Right renal cortex interstitium (tissue), 3 donors: ENCODE data around the gene DQX1. TPM values are rescaled to one million over a fixed set of nuclear protein-coding genes. Genes with fewer than 3 reads are reported as not detected.

Experiments
- DNase-seq, 3 donors: peaks; one replicate each; pipeline ENCODE4 v3.0.0-alpha.2; 2013; ENCODE audit warnings: low read depth in 3 of 3, low spot score in 2 of 3
- polyA plus RNA-seq, 3 donors: library from polyadenylated mRNA; unstranded; fragments of 120-200 nt; gene quantifications; one replicate each; pipeline ENCODE4 v1.2.1, GENCODE V29; 2013; ENCODE audit not compliant: insufficient read length in 3 of 3

The DQX1 gene
- polyA plus RNA-seq, 3 donors: 0.08 to 0.18 (median 0.12) TPM

- DNase-seq: no peak
These were observed 28.9 kb upstream of the DQX1 start for GRCh38 chr2:74554820-74555531.

- DNase-seq: peak in 2 of 3 donors; percentile 73 to 87
These were observed 28.1 kb upstream of the DQX1 start, which contains the start of the genes DOK1 and LOXL3 for GRCh38 chr2:74553892-74554819. Gene DOK1 (plus strand): TSS chr2:74554720. CDS start chr2:74554755, 35 bp downstream. Gene LOXL3 (minus strand): TSS chr2:74553942. CDS start chr2:74552634, 1,308 bp downstream.

GRCh38 chr2:74552914-74553811 lies 27.1 kb upstream of the DQX1 start:
- DNase-seq: no peak

- no peak for DNase-seq
These were observed 26.2 kb upstream of the DQX1 start for GRCh38 chr2:74551942-74552913.

GRCh38 chr2:74551530-74551929 lies 25.5 kb upstream of the DQX1 start:
- no peak for DNase-seq

- DNase-seq: no peak
These were observed 24.2 kb upstream of the DQX1 start for GRCh38 chr2:74550231-74550630.

- no peak for DNase-seq
These were observed 23.1 kb upstream of the DQX1 start for GRCh38 chr2:74548900-74549826.

- DNase-seq: no peak
These were observed 22.4 kb upstream of the DQX1 start for GRCh38 chr2:74548285-74548899.

GRCh38 chr2:74546004-74546403 lies 20.0 kb upstream of the DQX1 start:
- no peak for DNase-seq

GRCh38 chr2:74544634-74545033 lies 18.6 kb upstream of the DQX1 start:
- no peak for DNase-seq

GRCh38 chr2:74542978-74543377 lies 16.9 kb upstream of the DQX1 start:
- DNase-seq: no peak

GRCh38 chr2:74540291-74540690 lies 14.3 kb upstream of the DQX1 start:
- DNase-seq: no peak

GRCh38 chr2:74538881-74539339 lies 12.9 kb upstream of the DQX1 start:
- no peak for DNase-seq

- no peak for DNase-seq
These were observed 11.1 kb upstream of the DQX1 start for GRCh38 chr2:74537140-74537539.

GRCh38 chr2:74536166-74536950 lies 10.3 kb upstream of the DQX1 start:
- no peak for DNase-seq

- DNase-seq: no peak
These were observed 9.5 kb upstream of the DQX1 start for GRCh38 chr2:74535440-74535965.

- no peak for DNase-seq
These were observed 8.4 kb upstream of the DQX1 start for GRCh38 chr2:74534411-74534810.
